Measurements from ENCODE around the gene PYHIN1. TPM values are rescaled to one million over a fixed set of nuclear protein-coding genes. Genes with fewer than 3 reads are reported as not detected.

The PYHIN1 gene
- total and polyA plus RNA-seq, 2 of the 8 experiments (the other 6 are each of a cell fraction or from before 2014, with no cell fraction given), result not detected

GRCh38 chr1:159010391-159010790 lies 79.0 kb downstream of the PYHIN1 start:
- Histone ChIP-seq H3K9ac (replicated peaks in 1 of 4; ENCODE audit: extremely low read depth in 1 of 4, low read depth in 3 of 4, low read length in 3 of 4) (no peak overlapping the region), H3K4me3 (ENCODE audit: extremely low read depth in 1 of 4, insufficient read depth in 2 of 4, low read depth in 3 of 4, low read length in 4 of 4) (no peak overlapping the region), H3K27me3 (replicated peaks in 1 of 4; ENCODE audit: control insufficient read depth in 3 of 4, extremely low read depth in 1 of 4, insufficient read depth in 3 of 4, low read length in 3 of 4) (peaks cover 1 to 8% (median 6%) of the 10 kb centered on the region in 4 experiments; a peak in 5 of 7 replicates), H3K4me2 (ENCODE audit: insufficient read depth in 1 of 2, low read depth in 2 of 2, low read length in 2 of 2) (no peak overlapping the region), H2AK5ac (ENCODE audit: low read depth, low read length) (no peak overlapping the region), H2BK12ac (ENCODE audit: low read depth, low read length) (no peak overlapping the region), H3K23ac (ENCODE audit: insufficient read length) (no peak overlapping the region), H3K9me3 (ENCODE audit: insufficient read depth in 2 of 2, low read depth in 1 of 2, low read length in 1 of 2) (no peaks in the 10 kb centered on the region), H3K14ac (ENCODE audit: insufficient read length) (no peak overlapping the region), H4K91ac (replicated peaks; ENCODE audit: insufficient read length, low read length) (no peak overlapping the region), H3K56ac (replicated peaks; ENCODE audit: insufficient read length, low read depth, low read length) (no peak overlapping the region), H2BK20ac (ENCODE audit: low read length) (no peak overlapping the region), H2AFZ (ENCODE audit: low read length) (no peak overlapping the region), H3K4me1 (replicated peaks in 1 of 4; ENCODE audit: control insufficient read depth in 3 of 4, insufficient read depth in 4 of 4, low read length in 3 of 4) (peaks cover 2 to 17% (median 10%) of the 10 kb centered on the region in 4 experiments; a peak in 4 of 7 replicates), H4K8ac (ENCODE audit: extremely low read depth, insufficient read depth, low read length) (no peak overlapping the region), H2BK120ac (replicated peaks; ENCODE audit: low read depth, low read length) (no peak overlapping the region), H3K79me1 (ENCODE audit: low read depth, low read length) (no peaks in the 10 kb centered on the region), H3K23me2 (ENCODE audit: low read depth, low read length) (0 out of 2 replicates have a peak, but pooled peaks cover 4% of the 10 kb centered on the region), H3K4ac (replicated peaks; ENCODE audit: insufficient read length, low read depth, low read length) (no peak overlapping the region), H3K79me2 (ENCODE audit: control insufficient read depth in 1 of 2, insufficient read depth in 2 of 2, low read length in 2 of 2) (no peaks in the 10 kb centered on the region), H4K5ac (ENCODE audit: insufficient read length, low read depth, low read length) (no peak overlapping the region), H3K36me3 (ENCODE audit: control insufficient read depth in 2 of 4, insufficient read depth in 4 of 4, low read length in 3 of 4) (no peaks in the 10 kb centered on the region), H2BK15ac (ENCODE audit: low read length) (no peak overlapping the region), H3K18ac (ENCODE audit: extremely low read depth, low read length) (no peak overlapping the region), H4K20me1 (replicated peaks in 1 of 2; ENCODE audit: control insufficient read depth in 1 of 2, insufficient read depth in 2 of 2, low read length in 2 of 2) (no peaks in the 10 kb centered on the region), H2BK5ac (ENCODE audit: low read depth, low read length) (no peak overlapping the region), H3K27ac (ENCODE audit: low read depth, low read length) (no peak overlapping the region)
- FAIRE-seq (no peak), DNase-seq (ENCODE audit: low read depth in 1 of 2, low spot score in 2 of 2) (no peak)
- no peak for TF ChIP-seq POLR2AphosphoS5 (IDR thresholded peaks at IDR 0.05; ENCODE audit: low read depth, low read length)
- TF ChIP-seq NANOG (IDR thresholded peaks at IDR 0.05; ENCODE audit: insufficient read depth, low read depth, low read length, poor library complexity, severe bottlenecking), result no peak
- CTCF ChIA-PET (ENCODE audit: partially characterized antibody), result interaction anchor here (0.6 kb wide), 1 partner anchor 586 kb away, joined by 5 read pairs; no protein-coding TSS in a partner anchor
- POLR2A ChIA-PET (ENCODE audit: partially characterized antibody), result no interaction called here
- 89% methylated on average over 5 of the region's 5 CpGs; no CpG with 5 or more reads in 1 of the 2 experiments for WGBS, 2 experiments (ENCODE audit: extremely low coverage in 1 of 2, insufficient coverage in 1 of 2, insufficient read length in 1 of 2, insufficient replicate concordance in 2 of 2, low coverage in 1 of 2, low lambda C conversion rate in 2 of 2, missing lambda C conversion rate in 1 of 2)

Measured in H1 (cell line).